HG03571 (cell line): Measurements from ENCODE around the gene RPH3AL.

Source experiments
- ATAC-seq: cut with Tn5 transposase; IDR thresholded peaks from one replicate; pipeline ENCODE4 v1.9.1; 2021; ENCODE audit not compliant: unreplicated experiment

Gene RPH3AL

DNA sequence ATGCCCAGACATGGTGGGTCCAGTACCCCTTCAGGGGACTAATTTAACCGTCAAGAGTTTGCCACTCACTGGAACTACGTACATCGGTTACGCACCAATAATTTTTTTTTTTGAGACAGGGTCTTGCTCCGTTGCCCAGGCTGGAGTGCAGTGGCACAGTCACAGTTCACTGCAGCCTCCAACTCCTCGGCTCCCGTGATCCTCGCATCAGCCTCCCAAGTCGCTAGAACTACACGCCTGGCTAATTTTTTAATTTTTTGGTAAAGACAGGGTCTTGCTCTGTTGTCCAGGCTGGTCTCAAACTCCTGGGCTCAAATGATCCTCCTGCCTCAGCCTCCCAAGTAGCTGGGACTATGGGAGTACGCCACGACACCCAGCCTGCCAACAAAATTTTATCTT, 15.6 kb downstream of the RPH3AL start:
- ATAC-seq, result no peak

- ATAC-seq, result no peak
Observed at GRCh38 chr17:336110-337021, 16.2 kb downstream of the RPH3AL start.

- no peak for ATAC-seq
Observed at GRCh38 chr17:335691-336090, 16.9 kb downstream of the RPH3AL start.

- no peak for ATAC-seq
Observed at GRCh38 chr17:334974-335481, 17.6 kb downstream of the RPH3AL start.

- ATAC-seq, result no peak
Observed at GRCh38 chr17:333626-334396, 18.8 kb downstream of the RPH3AL start.

GRCh38 chr17:332558-333322, 19.9 kb downstream of the RPH3AL start:
- no peak for ATAC-seq

- no peak for ATAC-seq
Observed at GRCh38 chr17:332023-332422, 20.6 kb downstream of the RPH3AL start.

DNA sequence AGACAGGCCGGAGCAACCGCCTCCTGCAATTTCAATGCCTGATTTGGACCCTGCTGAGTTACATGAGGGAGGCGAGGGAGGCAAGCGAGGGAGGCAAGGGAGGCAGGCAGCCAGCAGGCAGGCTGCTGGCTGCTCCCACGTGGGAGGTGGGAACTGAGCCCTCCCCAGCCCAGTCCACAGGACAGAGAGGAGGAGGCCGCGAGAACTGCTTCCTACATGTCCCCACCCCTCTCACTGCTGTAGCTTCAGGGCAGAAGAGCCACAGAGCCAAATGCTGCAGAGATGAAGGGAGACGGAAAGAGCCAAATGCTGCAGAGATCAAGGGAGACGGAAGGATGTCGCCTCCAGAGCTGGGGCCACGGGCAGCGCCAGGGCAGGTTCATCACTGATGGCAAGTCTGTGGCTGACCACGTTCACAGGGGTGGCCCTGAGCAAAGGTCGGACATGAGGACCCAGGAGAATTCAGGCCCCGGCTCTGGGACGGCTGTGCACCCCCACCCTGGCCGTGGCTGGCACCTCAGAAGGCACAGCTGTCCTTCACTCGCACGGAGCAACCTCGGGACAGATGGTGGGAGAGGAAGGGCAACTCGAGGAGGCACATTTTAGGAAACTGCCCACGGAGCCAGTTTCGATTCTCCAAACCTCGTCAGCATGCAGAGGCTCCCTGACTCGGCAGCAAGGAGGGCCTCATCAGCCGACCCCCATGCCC, 21.5 kb downstream of the RPH3AL start:
- ATAC-seq, result no peak

- no peak for ATAC-seq
Observed at GRCh38 chr17:329784-330420, 22.7 kb downstream of the RPH3AL start.

- no peak for ATAC-seq
Observed at GRCh38 chr17:327971-328370, 24.6 kb downstream of the RPH3AL start.

GRCh38 chr17:327296-327695, 25.3 kb downstream of the RPH3AL start:
- ATAC-seq, result no peak

GRCh38 chr17:326010-326621, 26.5 kb downstream of the RPH3AL start:
- ATAC-seq, result no peak

GRCh38 chr17:325270-326009, 27.2 kb downstream of the RPH3AL start:
- ATAC-seq, result no peak

DNA sequence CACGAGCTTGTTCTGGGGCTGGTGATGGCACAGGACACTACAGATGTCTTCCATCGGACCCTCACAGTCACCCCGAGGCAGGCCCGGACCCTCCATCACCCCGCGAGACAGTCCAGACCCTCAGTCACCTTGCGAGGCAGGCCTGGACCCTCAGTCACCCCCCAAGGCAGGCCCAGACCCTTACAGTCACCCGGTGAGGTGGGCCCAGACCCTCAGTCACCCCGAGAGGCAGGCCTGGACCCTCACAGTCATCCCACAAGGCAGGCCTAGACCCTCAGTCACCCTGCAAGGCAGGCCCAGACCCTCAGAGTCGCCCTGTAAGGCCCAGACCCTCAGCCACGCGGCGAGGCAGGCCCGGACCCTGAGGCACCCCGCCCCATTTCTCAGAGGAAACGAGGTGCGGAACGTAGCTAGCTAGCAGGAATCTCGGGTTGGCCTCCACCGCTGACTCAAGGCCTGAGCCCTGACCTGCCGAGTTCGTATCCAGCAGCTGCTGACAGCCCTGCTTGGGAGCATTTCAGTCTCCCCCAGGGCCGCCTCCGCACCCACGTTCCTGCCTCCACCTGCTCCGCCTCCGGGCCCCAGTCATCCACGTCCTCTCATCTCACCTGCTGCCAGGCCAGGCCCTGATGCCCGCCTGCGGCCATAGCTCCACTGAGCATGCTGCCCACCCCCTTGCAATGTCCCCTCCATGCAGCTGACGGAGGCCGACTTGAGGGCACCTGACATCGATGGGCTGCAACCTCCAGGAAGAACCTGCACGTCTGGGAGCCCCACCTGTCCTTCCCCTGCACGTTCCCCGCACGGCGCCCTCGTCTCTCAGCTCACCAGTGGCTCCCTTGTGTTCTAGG, 28.7 kb downstream of the RPH3AL start:
- ATAC-seq, result no peak

GRCh38 chr17:323181-323580, 29.4 kb downstream of the RPH3AL start:
- ATAC-seq, result no peak

DNA sequence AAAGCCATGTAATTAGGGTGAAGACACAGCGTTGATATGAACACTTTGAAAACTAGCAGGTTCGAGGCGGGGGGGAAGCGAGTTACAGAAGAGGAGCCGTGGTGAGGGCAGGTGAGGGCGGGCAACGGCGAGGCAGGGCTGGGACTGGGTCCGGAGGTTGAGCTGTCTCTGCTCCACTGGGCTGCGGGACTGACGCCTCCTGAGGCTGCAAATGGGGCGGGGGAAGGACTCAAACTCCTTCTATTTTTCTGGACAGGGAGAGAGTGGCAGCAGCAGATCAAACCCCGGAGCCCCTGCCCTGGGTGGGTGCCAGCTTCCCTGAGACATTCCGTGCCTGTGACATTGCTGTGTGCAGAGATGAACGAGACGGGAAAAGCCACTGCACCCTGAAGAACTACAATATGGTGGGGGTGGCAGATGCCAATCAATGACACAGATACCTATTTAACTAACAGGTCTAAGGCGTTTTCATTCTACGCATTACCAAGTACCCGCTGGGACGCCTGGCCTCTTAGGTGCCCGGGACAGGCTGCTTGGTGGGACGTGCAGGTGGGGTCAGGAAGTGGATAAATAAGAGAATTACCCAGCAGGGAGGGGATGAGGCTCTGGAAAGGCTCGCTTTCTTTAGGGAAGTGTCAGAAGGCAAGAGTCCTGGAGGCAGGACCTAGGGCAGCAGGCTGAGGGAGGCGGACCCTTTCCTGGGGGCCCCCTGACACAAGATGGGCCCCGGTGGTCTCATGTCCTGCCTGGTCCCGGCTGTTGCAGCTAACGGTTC, 30.4 kb downstream of the RPH3AL start:
- no peak for ATAC-seq

GRCh38 chr17:321386-321941, 31.1 kb downstream of the RPH3AL start:
- no peak for ATAC-seq
